GM12878 (cell line): ENCODE results near the gene UVRAG. TPM values are rescaled to one million over a fixed set of nuclear protein-coding genes. Genes with fewer than 3 reads are reported as not detected.

Experiments
- CREM ChIP-seq: IDR thresholded peaks from 2 replicates; pipeline ENCODE4 v1.6.1; 2014; ENCODE audit warnings: antibody characterized with exemption, low read depth
- EED ChIP-seq: sonication (generic); IDR thresholded peaks from 2 replicates; pipeline ENCODE4 v1.6.1; 2016; ENCODE audit warnings: antibody characterized with exemption, low read depth
- HDAC2 ChIP-seq: fragments of 200-600 bp; sonication (generic); IDR thresholded peaks from 2 replicates; pipeline ENCODE4 v1.6.1; 2017
- IRF4 ChIP-seq: IDR thresholded peaks from 2 replicates; pipeline ENCODE4 v1.6.1; 2011; ENCODE audit warnings: low read depth, low read length
- MXI1 ChIP-seq: fragments of 150-350 bp; IDR thresholded peaks from 2 replicates; pipeline ENCODE4 v1.6.1; 2011; ENCODE audit warnings: low read depth, mild to moderate bottlenecking, inconsistent platforms, low read length, improper control_type of control experiment
- PML ChIP-seq: IDR thresholded peaks from 2 replicates; pipeline ENCODE4 v1.6.1; 2012; ENCODE audit warnings: low read length, inconsistent platforms
- POU2F2 ChIP-seq: IDR thresholded peaks from 3 replicates; pipeline ENCODE4 v1.6.1; 2011; ENCODE audit warnings: low read depth, mild to moderate bottlenecking, low read length, borderline replicate concordance
- RCOR1 ChIP-seq: conservative IDR thresholded peaks from 2 replicates; pipeline ENCODE4 v1.6.1; 2012; ENCODE audit warnings: low read depth, low read length, improper control_type of control experiment
- REST ChIP-seq: IDR thresholded peaks from 2 replicates; pipeline ENCODE4 v1.6.1; 2012; ENCODE audit warnings: mild to moderate bottlenecking, low read depth, low read length
- TAF1 ChIP-seq: IDR thresholded peaks from 2 replicates; pipeline ENCODE4 v1.6.1; 2011; ENCODE audit warnings: mild to moderate bottlenecking, low read depth, low read length, borderline replicate concordance
- ZBTB40 ChIP-seq: fragments of 450-650 bp; IDR thresholded peaks from 2 replicates; pipeline ENCODE4 v1.6.1; 2016; ENCODE audit warnings: mild to moderate bottlenecking, moderate library complexity, borderline replicate concordance
- ZNF217 ChIP-seq: fragments of 450-650 bp; IDR thresholded peaks from 2 replicates; pipeline ENCODE4 v1.6.1; 2017; ENCODE audit warnings: antibody characterized with exemption, mild to moderate bottlenecking
- polyA plus RNA-seq, 11 experiments: library from polyadenylated mRNA; depleted of rRNA in 4 of 11; unstranded in 6 of 11; stranded (reverse) in 5 of 11; fragments of >200 nt; fragmentation: Nextera tagmentation in 4 of 11; fragmentation: Illumina TruSeq in 1 of 11; extraction: Ambion mirVana in 4 of 11; extraction: Trizol in 1 of 11; gene quantifications; 1 replicate in 1 of 11; 2 replicates in 10 of 11; pipeline versions ENCODE4 v1.2.1 to v1.2.3, GENCODE V29; 2011 to 2016; ENCODE audit warnings: inconsistent platforms in 2 of 11, missing spikeins in 2 of 11, low read depth in 1 of 11
- total RNA-seq, 4 experiments: library from RNA; depleted of rRNA in 3 of 4; stranded (reverse); fragments of >200 nt in 3 of 4; fragmentation: Illumina TruSeq in 1 of 4; extraction: Trizol in 1 of 4; gene quantifications; 2 replicates each; pipeline versions ENCODE4 v1.2.1 to v1.2.3, GENCODE V29; 2013 to 2021
- TF ChIP-seq, protein P1 (sequence below): fragments of 450-650 bp; IDR thresholded peaks from 2 replicates; pipeline ENCODE4 v1.6.1; 2016; ENCODE audit warnings: mild to moderate bottlenecking
- TF ChIP-seq, protein P2 (sequence below): fragments of 450-650 bp; IDR thresholded peaks from 2 replicates; pipeline ENCODE4 v1.6.1; 2017; ENCODE audit warnings: low read depth, mild to moderate bottlenecking, moderate library complexity

The UVRAG gene
- total and polyA plus RNA-seq, 10 of the 15 experiments (the other 5 are each of a cell fraction or from before 2014, with no cell fraction given), result 7.0 to 43.4 (median 37.0) TPM

DNA sequence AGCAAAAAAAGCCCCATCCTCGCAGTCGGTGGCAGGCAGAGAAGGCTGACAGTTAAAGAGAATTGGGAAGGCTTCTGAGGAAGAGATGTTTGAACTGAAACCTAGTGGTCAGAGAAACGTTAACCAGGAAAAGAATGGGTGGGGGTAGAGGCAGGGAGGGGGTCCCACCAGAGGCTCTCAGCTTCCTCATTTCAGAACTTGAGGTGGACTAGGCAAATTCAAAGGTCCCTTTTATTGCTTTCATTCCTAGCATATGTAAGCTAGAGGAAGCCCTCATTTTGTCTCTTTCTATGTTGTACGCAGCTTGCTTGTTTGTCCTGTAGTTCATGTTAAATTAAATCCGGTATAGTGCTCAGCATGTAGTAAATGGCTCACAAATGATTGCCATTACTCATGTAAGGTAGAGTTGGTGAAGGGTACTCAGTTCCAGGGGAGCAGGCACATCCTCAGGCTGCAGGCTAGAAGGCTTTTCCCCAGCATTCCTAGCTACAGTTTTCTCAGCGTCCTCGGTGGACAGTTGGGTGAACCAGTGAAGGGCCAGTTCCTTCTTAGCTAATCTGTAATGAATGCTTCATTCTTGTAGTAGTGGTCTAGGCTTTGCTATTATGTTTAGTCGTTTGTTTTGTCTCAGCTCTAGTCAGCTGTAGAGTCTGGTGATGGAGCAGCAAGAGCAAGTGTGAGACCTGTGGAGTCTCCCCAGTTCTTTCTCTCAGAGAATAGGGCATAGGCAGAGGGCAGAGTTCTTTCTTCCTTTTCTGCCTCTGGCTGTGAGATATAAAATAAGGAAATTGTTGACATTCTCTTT, 58.6 kb downstream of the UVRAG start (continued):
- TF ChIP-seq ZBTB40 (no peak), REST (no peak), PML (peak; percentile 62; the same call in 1 of the 2 replicates), CREM (no peak), RCOR1 (no peak), POU2F2 (peak; percentile 73; the same call in 2 of the 3 replicates), MXI1 (0 out of 2 replicates have a peak, but pooled peaks have one; percentile 23), TAF1 (0 out of 2 replicates have a peak, but pooled peaks have one; percentile 21), HDAC2 (no peak), ZNF217 (peak; percentile 40; the same call in 1 of the 2 replicates), EED (peak; percentile 56), IRF4 (0 out of 2 replicates have a peak, but pooled peaks have one; percentile 45)
- TF ChIP-seq, protein P1, sequence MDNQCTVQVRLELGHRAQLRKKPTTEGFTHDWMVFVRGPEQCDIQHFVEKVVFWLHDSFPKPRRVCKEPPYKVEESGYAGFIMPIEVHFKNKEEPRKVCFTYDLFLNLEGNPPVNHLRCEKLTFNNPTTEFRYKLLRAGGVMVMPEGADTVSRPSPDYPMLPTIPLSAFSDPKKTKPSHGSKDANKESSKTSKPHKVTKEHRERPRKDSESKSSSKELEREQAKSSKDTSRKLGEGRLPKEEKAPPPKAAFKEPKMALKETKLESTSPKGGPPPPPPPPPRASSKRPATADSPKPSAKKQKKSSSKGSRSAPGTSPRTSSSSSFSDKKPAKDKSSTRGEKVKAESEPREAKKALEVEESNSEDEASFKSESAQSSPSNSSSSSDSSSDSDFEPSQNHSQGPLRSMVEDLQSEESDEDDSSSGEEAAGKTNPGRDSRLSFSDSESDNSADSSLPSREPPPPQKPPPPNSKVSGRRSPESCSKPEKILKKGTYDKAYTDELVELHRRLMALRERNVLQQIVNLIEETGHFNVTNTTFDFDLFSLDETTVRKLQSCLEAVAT, result no peak
- TF ChIP-seq, protein P2, sequence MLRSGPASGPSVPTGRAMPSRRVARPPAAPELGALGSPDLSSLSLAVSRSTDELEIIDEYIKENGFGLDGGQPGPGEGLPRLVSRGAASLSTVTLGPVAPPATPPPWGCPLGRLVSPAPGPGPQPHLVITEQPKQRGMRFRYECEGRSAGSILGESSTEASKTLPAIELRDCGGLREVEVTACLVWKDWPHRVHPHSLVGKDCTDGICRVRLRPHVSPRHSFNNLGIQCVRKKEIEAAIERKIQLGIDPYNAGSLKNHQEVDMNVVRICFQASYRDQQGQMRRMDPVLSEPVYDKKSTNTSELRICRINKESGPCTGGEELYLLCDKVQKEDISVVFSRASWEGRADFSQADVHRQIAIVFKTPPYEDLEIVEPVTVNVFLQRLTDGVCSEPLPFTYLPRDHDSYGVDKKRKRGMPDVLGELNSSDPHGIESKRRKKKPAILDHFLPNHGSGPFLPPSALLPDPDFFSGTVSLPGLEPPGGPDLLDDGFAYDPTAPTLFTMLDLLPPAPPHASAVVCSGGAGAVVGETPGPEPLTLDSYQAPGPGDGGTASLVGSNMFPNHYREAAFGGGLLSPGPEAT, result peak; percentile 66; the same call in 1 of the 2 replicates
